SK-N-SH (cell line): ENCODE results near the gene MRPL10. TPM values are rescaled to one million over a fixed set of nuclear protein-coding genes. Genes with fewer than 3 reads are reported as not detected.
A peak's percentile ranks its signal among the peaks of the same experiment; 100 is the strongest.

ENCODE experiments used
- CTCF ChIA-PET: fragments of 300-600, 350-600 bp; formaldehyde crosslinking; extraction: SDS; loops from one replicate; lab custom pipeline; 2021; lab: Yijun Ruan, JAX
- POLR2A ChIA-PET: fragments of 350-600 bp; sonication (Branson Sonifier 250); formaldehyde crosslinking; extraction: SDS; loops from one replicate; lab custom pipeline; 2020; ENCODE audit warnings: antibody characterized with exemption, inconsistent platforms; lab: Yijun Ruan, JAX
- DNase-seq: peaks from one replicate; pipeline ENCODE4 v3.0.0; 2012
- H2AFZ ChIP-seq: fragments of 200-600 bp; sonication (generic); 2 replicates; pipeline ENCODE4 v1.8.1; 2016; ENCODE audit warnings: antibody characterized with exemption, mild to moderate bottlenecking, low read depth
- H3F3A ChIP-seq: fragments of 200-600 bp; sonication (generic); replicated peaks from 2 replicates; pipeline ENCODE3; 2016; ENCODE audit warnings: antibody characterized with exemption, mild to moderate bottlenecking; ENCODE audit not compliant: insufficient read depth
- H3K27ac ChIP-seq, 2 experiments: fragments of 200-500 bp in 1 of 2; fragments of 200-600 bp in 1 of 2; sonication (Bioruptor generic) in 1 of 2; sonication (generic), shearing (Covaris generic) in 1 of 2; 2 replicates each; pipeline versions ENCODE4 v1.5.1 to v1.6.1; 2014 to 2016; ENCODE audit warnings: low read depth in 2 of 2, inconsistent platforms in 1 of 2, low read length in 1 of 2, mild to moderate bottlenecking in 1 of 2, mixed read lengths in 1 of 2
- H3K27me3 ChIP-seq: fragments of 200-600 bp; sonication (generic), shearing (Covaris generic); 2 replicates; pipeline ENCODE4 v1.6.1; 2016; ENCODE audit warnings: mixed run types; ENCODE audit not compliant: insufficient read depth
- H3K36me3 ChIP-seq, 2 experiments: fragments of 200-500 bp in 1 of 2; fragments of 200-600 bp in 1 of 2; sonication (Bioruptor generic) in 1 of 2; sonication (generic) in 1 of 2; replicated peaks in 1 of 2; 2 replicates each; pipeline versions ENCODE3 to v1.5.1; 2014 to 2016; ENCODE audit warnings: low read length in 1 of 2, mild to moderate bottlenecking in 1 of 2; ENCODE audit not compliant: insufficient read depth in 2 of 2, control insufficient read depth in 1 of 2
- H3K4me1 ChIP-seq, 2 experiments: fragments of 200-500 bp in 1 of 2; fragments of 200-600 bp in 1 of 2; sonication (Bioruptor generic) in 1 of 2; sonication (generic), shearing (Covaris generic) in 1 of 2; 2 replicates each; pipeline versions ENCODE4 v1.5.1 to v1.6.1; 2014 to 2016; ENCODE audit warnings: low read depth in 1 of 2, low read length in 1 of 2, mixed run types in 1 of 2; ENCODE audit not compliant: insufficient read depth in 2 of 2, control insufficient read depth in 1 of 2
- H3K4me2 ChIP-seq: fragments of 200-600 bp; sonication (generic), shearing (Covaris generic); 2 replicates; pipeline ENCODE4 v1.6.1; 2017; ENCODE audit warnings: mixed run types
- H3K4me3 ChIP-seq, 2 experiments: fragments of 200-500 bp in 1 of 2; fragments of 200-600 bp in 1 of 2; sonication (Bioruptor generic) in 1 of 2; sonication (generic), shearing (Covaris generic) in 1 of 2; 2 replicates each; pipeline versions ENCODE4 v1.5.1 to v1.8.1; 2014 to 2016; ENCODE audit warnings: low read depth in 2 of 2, inconsistent platforms in 1 of 2, low read length in 1 of 2, mild to moderate bottlenecking in 1 of 2, mixed read lengths in 1 of 2, moderate library complexity in 1 of 2
- H3K79me2 ChIP-seq: fragments of 200-600 bp; sonication (generic); 2 replicates; pipeline ENCODE4 v1.8.1; 2017; ENCODE audit warnings: mild to moderate bottlenecking; ENCODE audit not compliant: insufficient read depth
- H3K9ac ChIP-seq: fragments of 200-600 bp; sonication (generic); 2 replicates; pipeline ENCODE4 v1.6.1; 2017; ENCODE audit warnings: mixed run types
- H3K9me2 ChIP-seq: fragments of 200-600 bp; sonication (generic); 2 replicates; pipeline ENCODE4 v1.6.1; 2017; ENCODE audit warnings: mixed run types
- H3K9me3 ChIP-seq: fragments of 200-600 bp; sonication (generic); 2 replicates; pipeline ENCODE4 v1.6.1; 2017; ENCODE audit warnings: mixed run types, mild to moderate bottlenecking, moderate library complexity
- H4K20me1 ChIP-seq: fragments of 200-600 bp; sonication (generic); 2 replicates; pipeline ENCODE4 v1.6.1; 2017; ENCODE audit warnings: mild to moderate bottlenecking, mixed run types; ENCODE audit not compliant: insufficient read depth
- MXI1 ChIP-seq: IDR thresholded peaks from 2 replicates; pipeline ENCODE4 v1.6.1; 2012; ENCODE audit warnings: mild to moderate bottlenecking, low read depth, low read length, improper control_type of control experiment
- NRF1 ChIP-seq: IDR thresholded peaks from 2 replicates; pipeline ENCODE4 v1.6.1; 2012; ENCODE audit warnings: low read depth, mild to moderate bottlenecking, low read length
- RAD21 ChIP-seq: IDR thresholded peaks from 2 replicates; pipeline ENCODE4 v1.6.1; 2012; ENCODE audit warnings: mild to moderate bottlenecking, low read length
- RFX5 ChIP-seq: IDR thresholded peaks from 2 replicates; pipeline ENCODE4 v1.6.1; 2012; ENCODE audit warnings: mild to moderate bottlenecking, improper control_type of control experiment, low read length
- SMC3 ChIP-seq: IDR thresholded peaks from 2 replicates; pipeline ENCODE4 v1.6.1; 2012; ENCODE audit warnings: low read depth, low read length, improper control_type of control experiment
- TAF1 ChIP-seq: IDR thresholded peaks from 2 replicates; pipeline ENCODE4 v1.6.1; 2012; ENCODE audit warnings: low read depth, mild to moderate bottlenecking, low read length, moderate library complexity, borderline replicate concordance
- TCF12 ChIP-seq: IDR thresholded peaks from 2 replicates; pipeline ENCODE4 v1.4.0; 2012
- WGBS: methylation state at CpG from one replicate; pipeline ENCODE4 v1.1.6; 2017; ENCODE audit warnings: low lambda C conversion rate; 5-methylcytosine and 5-hydroxymethylcytosine counted together
- polyA plus RNA-seq, 3 experiments: library from polyadenylated mRNA; depleted of rRNA; stranded (reverse); fragments of >200 nt; gene quantifications; 2 replicates each; pipeline ENCODE4 v1.2.3, GENCODE V29; 2012
- TF ChIP-seq, protein P1 (sequence below): fragments of 200-600 bp; sonication (generic); IDR thresholded peaks from 2 replicates; pipeline ENCODE4 v1.6.1; 2017; ENCODE audit warnings: antibody characterized with exemption, mild to moderate bottlenecking, moderate library complexity
- TF ChIP-seq, protein P2 (sequence below): IDR thresholded peaks from 2 replicates; pipeline ENCODE4 v1.4.0; 2012; ENCODE audit warnings: low read depth, borderline replicate concordance
- TF ChIP-seq, protein P3 (sequence below): IDR thresholded peaks from 2 replicates; pipeline ENCODE4 v1.4.0; 2012; ENCODE audit warnings: low read depth
- TF ChIP-seq, protein P4 (sequence below): IDR thresholded peaks from 2 replicates; pipeline ENCODE4; 2012

The MRPL10 gene
- polyA plus RNA-seq, 1 of the 3 experiments (the other 2 are of a cell fraction), result 136 TPM

DNA sequence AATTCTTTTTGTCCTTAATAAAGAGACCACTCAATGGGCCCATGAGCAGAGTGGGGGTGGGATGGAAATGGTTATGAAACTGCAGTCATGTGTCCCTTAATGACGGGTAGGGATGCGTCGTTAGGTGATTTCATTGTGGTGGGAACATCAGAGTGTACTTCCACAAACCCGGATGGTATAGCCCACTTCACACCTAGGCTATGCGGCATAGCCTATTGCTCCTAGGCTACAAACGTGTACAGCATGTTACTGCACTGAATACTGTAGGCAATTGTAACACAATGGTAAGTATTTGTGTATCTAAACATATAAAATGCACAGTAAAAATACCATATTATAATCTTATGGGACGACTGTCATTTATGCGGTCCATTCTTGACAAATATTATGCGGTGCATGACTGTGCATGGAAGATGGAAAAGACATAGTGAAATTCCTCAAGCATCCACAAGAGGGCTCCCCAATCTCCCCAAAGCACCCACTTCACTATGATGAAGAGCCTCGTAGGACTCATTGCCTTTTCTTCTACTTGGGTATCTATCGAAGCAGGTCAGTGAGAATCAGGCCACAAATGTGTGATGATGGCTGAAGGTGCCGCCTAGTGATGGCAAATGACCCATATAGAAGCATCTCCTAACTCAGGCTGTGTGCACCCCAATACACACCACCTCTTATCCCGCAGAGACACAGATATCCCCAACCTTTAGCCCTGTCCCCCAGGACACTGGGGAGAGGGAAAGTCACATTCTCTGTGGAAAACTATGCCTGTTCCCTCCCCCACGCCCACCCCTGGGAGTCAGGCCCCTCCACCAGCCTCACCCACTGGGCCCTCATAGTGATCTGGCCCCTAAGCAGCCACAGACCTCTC, 54.8 kb downstream of the MRPL10 start:
- Histone ChIP-seq H4K20me1 (no peaks in the 10 kb centered on the region), H3K79me2 (no peaks in the 10 kb centered on the region), H3K27ac (no peak overlapping the region), H3K4me1 (peaks cover 0 to 4% of the 10 kb centered on the region in 2 experiments; a peak in 1 of 4 replicates), H3K36me3 (no peaks in the 10 kb centered on the region), H3K27me3 (peaks cover 73% of the 10 kb centered on the region), H2AFZ (no peak overlapping the region), H3F3A (no peaks in the 10 kb centered on the region), H3K4me3 (no peak overlapping the region; a peak in 1 of 4 replicates), H3K9me3 (no peaks in the 10 kb centered on the region), H3K4me2 (no peak overlapping the region), H3K9ac (no peak overlapping the region), H3K9me2 (no peaks in the 10 kb centered on the region)
- DNase-seq, result peak; percentile 81
- CTCF ChIA-PET, result interaction anchor here (0.5 to 12.0 kb wide), 23 partner anchors 9 to 161 kb away, joined by 3 to 88 read pairs (median 3); partner anchors contain the start of gene OSBPL7
- 29% methylated on average over 14 of the region's 14 CpGs for WGBS
- TF ChIP-seq RFX5, result no peak
- TF ChIP-seq, protein P1, sequence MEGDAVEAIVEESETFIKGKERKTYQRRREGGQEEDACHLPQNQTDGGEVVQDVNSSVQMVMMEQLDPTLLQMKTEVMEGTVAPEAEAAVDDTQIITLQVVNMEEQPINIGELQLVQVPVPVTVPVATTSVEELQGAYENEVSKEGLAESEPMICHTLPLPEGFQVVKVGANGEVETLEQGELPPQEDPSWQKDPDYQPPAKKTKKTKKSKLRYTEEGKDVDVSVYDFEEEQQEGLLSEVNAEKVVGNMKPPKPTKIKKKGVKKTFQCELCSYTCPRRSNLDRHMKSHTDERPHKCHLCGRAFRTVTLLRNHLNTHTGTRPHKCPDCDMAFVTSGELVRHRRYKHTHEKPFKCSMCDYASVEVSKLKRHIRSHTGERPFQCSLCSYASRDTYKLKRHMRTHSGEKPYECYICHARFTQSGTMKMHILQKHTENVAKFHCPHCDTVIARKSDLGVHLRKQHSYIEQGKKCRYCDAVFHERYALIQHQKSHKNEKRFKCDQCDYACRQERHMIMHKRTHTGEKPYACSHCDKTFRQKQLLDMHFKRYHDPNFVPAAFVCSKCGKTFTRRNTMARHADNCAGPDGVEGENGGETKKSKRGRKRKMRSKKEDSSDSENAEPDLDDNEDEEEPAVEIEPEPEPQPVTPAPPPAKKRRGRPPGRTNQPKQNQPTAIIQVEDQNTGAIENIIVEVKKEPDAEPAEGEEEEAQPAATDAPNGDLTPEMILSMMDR, result peak; percentile 78
- peak; percentile 79 for TF ChIP-seq SMC3
- TF ChIP-seq, protein P2, sequence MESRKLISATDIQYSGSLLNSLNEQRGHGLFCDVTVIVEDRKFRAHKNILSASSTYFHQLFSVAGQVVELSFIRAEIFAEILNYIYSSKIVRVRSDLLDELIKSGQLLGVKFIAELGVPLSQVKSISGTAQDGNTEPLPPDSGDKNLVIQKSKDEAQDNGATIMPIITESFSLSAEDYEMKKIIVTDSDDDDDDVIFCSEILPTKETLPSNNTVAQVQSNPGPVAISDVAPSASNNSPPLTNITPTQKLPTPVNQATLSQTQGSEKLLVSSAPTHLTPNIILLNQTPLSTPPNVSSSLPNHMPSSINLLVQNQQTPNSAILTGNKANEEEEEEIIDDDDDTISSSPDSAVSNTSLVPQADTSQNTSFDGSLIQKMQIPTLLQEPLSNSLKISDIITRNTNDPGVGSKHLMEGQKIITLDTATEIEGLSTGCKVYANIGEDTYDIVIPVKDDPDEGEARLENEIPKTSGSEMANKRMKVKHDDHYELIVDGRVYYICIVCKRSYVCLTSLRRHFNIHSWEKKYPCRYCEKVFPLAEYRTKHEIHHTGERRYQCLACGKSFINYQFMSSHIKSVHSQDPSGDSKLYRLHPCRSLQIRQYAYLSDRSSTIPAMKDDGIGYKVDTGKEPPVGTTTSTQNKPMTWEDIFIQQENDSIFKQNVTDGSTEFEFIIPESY, result no peak
- TF ChIP-seq, protein P3, sequence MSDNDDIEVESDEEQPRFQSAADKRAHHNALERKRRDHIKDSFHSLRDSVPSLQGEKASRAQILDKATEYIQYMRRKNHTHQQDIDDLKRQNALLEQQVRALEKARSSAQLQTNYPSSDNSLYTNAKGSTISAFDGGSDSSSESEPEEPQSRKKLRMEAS, result no peak
- TF ChIP-seq RAD21, result peak; percentile 76
- no peak for TF ChIP-seq TCF12
- POLR2A ChIA-PET, result no interaction called here

GRCh38 chr17:47774987-47775580, 56.3 kb downstream of the MRPL10 start:
- Histone ChIP-seq H3K27ac (no peak overlapping the region), H3K36me3 (no peaks in the 10 kb centered on the region), H3K79me2 (no peaks in the 10 kb centered on the region), H3K9me2 (no peaks in the 10 kb centered on the region), H3F3A (no peaks in the 10 kb centered on the region), H3K9me3 (peaks cover 7% of the 10 kb centered on the region; the same call in 1 of the 2 replicates), H2AFZ (no peak overlapping the region), H4K20me1 (no peaks in the 10 kb centered on the region), H3K27me3 (peaks cover 61% of the 10 kb centered on the region), H3K4me1 (no peaks in the 10 kb centered on the region), H3K9ac (no peak overlapping the region), H3K4me2 (no peak overlapping the region), H3K4me3 (no peak overlapping the region)
- POLR2A ChIA-PET, result no interaction called here
- 0% methylated on average over 1 of the region's 1 CpG for WGBS
- TF ChIP-seq NRF1 (no peak), MXI1 (no peak), TCF12 (no peak), TAF1 (no peak), SMC3 (no peak)
- TF ChIP-seq, protein P4, sequence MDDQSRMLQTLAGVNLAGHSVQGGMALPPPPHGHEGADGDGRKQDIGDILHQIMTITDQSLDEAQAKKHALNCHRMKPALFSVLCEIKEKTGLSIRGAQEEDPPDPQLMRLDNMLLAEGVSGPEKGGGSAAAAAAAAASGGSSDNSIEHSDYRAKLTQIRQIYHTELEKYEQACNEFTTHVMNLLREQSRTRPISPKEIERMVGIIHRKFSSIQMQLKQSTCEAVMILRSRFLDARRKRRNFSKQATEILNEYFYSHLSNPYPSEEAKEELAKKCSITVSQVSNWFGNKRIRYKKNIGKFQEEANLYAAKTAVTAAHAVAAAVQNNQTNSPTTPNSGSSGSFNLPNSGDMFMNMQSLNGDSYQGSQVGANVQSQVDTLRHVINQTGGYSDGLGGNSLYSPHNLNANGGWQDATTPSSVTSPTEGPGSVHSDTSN, result no peak
- no peak for DNase-seq
- CTCF ChIA-PET, result interaction anchor here (1.1 to 12.0 kb wide), 6 partner anchors 11 to 65 kb away, joined by 3 to 88 read pairs (median 7); no protein-coding TSS in a partner anchor
